HG03108 (cell line): ENCODE measurements around the gene IL17C.

ENCODE experiments used
- ATAC-seq: cut with Tn5 transposase; IDR thresholded peaks from one replicate; pipeline ENCODE4 v1.9.1; 2021; ENCODE audit warnings: moderate library complexity; ENCODE audit not compliant: unreplicated experiment

IL17C gene

DNA sequence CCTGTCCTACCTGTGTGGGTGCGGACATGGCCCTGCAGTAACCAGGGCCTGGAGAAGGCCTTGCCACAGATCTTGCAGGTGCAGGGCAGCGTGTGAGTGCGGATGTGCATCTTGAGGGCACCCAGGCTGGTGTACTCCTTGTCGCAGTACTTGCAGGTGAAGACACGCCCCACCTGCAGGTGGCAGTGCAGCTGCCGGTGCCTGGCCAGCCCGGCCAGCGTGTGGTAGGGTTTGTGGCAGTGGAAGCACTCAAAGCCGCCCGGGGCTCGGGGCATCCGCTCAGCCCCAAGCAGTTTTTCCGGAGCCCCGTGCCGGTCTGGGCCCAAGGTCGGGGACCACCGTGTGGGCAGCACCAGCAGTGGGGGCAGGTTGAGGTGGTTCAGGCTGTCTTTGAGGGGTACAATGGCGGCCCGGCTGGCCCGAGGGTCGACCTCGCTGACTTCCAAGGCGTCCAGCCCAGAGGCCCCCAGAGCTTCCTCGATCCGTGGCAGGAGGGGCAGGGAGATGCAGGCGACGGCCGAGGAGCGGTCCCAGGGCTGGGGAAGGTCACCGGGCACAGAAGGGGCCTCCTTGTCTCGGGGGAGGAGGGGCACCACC is 42.8 kb downstream of the IL17C start:
- no peak for ATAC-seq

DNA sequence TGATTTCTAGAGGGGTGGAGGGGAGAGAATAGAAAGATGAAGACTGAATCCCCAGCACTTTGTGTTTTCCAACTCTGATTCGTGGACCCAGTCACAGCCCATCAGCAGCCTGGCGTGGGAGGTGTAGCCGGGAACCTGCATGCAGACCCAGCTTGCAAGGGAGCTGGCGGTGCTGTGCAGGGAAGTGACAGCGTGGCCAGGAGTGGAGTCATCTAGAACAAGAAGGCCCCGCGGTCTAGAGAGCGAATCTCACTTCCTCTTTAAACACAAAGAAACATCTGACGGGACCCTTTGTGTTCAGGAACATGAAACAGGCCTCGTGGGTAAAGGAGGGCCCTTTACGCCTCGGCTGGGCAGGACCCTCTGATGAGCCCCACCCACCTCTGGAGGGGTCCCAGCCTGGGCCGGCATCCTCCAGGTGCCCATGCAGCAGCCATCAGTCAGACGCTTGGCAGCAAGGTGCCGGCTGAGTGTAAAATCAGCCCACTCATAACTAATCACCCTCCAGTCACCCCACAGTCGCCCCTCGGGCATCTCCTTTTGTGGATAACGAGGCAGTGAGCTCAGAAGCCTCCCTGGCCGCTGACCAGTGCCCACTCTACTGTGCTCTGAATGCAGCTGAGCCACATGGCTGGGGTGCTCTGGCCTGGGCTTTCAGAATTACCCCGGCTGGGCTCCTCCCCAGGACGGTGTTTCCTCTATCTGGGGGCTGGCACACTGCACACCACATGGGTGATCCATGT is 43.5 kb downstream of the IL17C start:
- ATAC-seq = peak; percentile 72

GRCh38 chr16:88684569-88685155 is 46.3 kb downstream of the IL17C start:
- no peak for ATAC-seq

GRCh38 chr16:88685156-88686061 is 47.0 kb downstream of the IL17C start:
- ATAC-seq = no peak

DNA sequence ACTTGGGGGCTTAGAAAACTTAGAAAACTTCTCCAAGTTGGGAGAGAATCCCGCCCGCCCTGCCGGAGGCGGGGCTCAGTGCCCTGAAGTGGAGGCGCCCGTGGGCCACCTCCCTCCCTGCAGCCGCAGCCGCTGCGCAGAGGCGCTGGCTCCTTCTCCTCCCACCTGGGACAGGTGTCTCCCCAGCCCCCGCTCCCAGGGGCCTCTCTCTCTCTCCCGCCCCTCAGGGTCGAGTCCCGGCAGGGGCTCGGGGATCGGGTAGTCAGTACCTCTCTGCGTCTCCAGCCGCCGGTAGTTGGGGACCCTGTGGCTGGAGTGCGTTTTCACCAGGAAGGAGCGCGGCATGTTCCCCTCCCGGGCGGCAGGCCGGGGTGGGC is 47.7 kb downstream of the IL17C start:
- ATAC-seq = peak; percentile 8

- peak; percentile 47 for ATAC-seq
Measured at GRCh38 chr16:88686439-88687253, 48.3 kb downstream of the IL17C start, which contains the start of gene SNAI3. Gene SNAI3, minus strand, starts transcription at chr16:88686507. Its CDS starts 101 bp downstream, at chr16:88686406.

DNA sequence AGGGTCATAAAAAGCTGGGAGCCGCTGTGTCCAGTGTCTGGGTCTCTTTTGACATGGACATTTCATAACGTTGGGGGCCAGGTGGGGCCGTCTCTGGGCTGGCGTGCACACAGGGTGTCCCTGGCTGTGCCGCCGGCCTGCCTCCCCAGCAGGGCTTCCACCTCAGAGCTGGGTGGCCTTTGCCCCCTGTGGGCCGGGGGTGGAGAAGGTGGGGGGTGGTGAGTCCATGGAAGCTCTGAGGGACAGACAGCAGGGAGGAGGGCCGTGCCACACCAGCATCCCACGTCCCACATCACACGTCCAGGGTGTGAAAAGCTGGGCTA is 48.8 kb downstream of the IL17C start:
- ATAC-seq = no peak

DNA sequence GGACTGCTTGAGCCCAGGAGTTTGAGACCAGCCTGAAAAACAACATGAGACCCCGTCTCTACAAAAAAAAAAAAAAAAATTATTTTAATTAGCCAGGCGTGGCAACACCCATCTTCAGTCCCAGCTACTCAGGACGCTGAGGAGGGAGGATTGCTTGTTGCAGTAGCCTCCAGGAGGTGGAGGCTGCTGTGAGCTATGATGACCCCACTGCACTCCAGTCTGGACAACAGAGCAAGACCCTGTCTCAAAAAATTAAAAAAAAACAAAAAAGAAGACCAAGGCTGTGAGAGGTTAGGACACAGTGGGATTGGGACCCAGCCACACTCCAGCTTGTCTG is 49.3 kb downstream of the IL17C start:
- ATAC-seq = no peak

DNA sequence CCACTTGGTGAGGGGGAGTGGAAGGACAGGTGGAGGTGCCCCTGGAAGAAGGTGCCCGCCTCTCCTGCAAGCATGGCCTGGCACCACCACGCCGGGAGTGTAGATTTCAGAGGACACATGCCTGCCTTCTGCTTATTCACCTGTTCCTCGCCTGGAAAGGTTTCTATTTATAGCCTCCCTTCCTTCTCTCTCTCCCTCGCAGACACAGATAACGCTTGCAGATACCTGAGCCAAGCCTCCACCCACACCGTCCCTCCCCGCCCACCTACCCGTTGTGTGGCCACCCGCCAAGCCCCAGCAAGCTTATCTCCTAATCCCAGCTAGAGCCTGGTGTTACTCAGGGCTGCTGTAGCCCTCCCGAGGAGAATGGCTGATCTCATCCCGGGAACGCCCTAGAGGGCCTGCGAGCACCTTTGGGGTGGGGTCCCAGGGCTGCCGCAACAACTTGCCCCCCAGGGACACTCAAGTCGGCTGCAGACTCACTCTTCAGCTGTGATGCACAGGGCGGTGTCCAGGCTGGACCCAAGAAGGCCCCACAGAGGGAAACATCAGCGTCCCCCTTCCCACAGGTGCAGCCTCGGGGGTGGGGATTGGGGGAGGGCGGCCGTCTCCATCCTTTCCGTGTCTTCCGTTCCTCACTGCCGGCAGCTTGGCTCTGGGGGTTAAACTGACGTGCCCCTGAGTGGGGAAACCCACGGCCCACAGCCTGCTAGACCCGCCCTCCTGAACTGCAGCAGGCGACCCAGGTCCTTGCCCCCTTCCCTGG is 49.8 kb downstream of the IL17C start:
- ATAC-seq = no peak
